Progenitor cell of endocrine pancreas (in vitro differentiated cells): ENCODE measurements around the gene ZNF185. TPM values are rescaled to one million over a fixed set of nuclear protein-coding genes. Genes with fewer than 3 reads are reported as not detected.
"Not testable (repeated sequence)": the region's sequence is repeated elsewhere in the genome, so short reads cannot be mapped to it uniquely, and the experiment has no call there.

ENCODE experiments used
- DNase-seq: peaks from one replicate; pipeline ENCODE4 v3.0.0; 2021; ENCODE audit warnings: low spot score; ENCODE audit not compliant: unreplicated experiment
- H3K27ac Mint-ChIP-seq: 2 replicates; pipeline ENCODE4 v1.8.0; 2021; ENCODE audit warnings: mild to moderate bottlenecking, moderate library complexity, mixed read lengths
- H3K27me3 Mint-ChIP-seq: 2 replicates; pipeline ENCODE4 v1.8.0; 2021; ENCODE audit warnings: mixed read lengths
- H3K36me3 Mint-ChIP-seq: 2 replicates; pipeline ENCODE4 v1.8.0; 2022; ENCODE audit warnings: mixed read lengths; ENCODE audit not compliant: insufficient read depth
- H3K4me1 Mint-ChIP-seq: 2 replicates; pipeline ENCODE4 v1.8.0; 2021; ENCODE audit warnings: low read depth, mixed read lengths
- H3K4me3 Mint-ChIP-seq: 2 replicates; pipeline ENCODE4 v1.8.0; 2021; ENCODE audit warnings: low read depth, mild to moderate bottlenecking, moderate library complexity, mixed read lengths
- H3K9me3 Mint-ChIP-seq: 2 replicates; pipeline ENCODE4 v1.8.0; 2021; ENCODE audit warnings: low read depth, mixed read lengths
- total RNA-seq: library from RNA; stranded (reverse); gene quantifications from 2 replicates; pipeline ENCODE4 v1.2.1, GENCODE V29; 2021
- TF ChIP-seq, protein P1 (sequence below): fragments of 200-600 bp; sonication (generic); IDR thresholded peaks from one replicate; pipeline ENCODE4 v1.5.0; 2021; ENCODE audit warnings: antibody characterized with exemption, mild to moderate bottlenecking; ENCODE audit not compliant: unreplicated experiment

The ZNF185 gene
- total RNA-seq, 1 donor from 2014 or later, result 10.1 TPM

GRCh38 chrX:152905081-152905420 lies 7.2 kb downstream of the ZNF185 start:
- H3K4me3 Mint-ChIP-seq, result no peak overlapping the region

DNA sequence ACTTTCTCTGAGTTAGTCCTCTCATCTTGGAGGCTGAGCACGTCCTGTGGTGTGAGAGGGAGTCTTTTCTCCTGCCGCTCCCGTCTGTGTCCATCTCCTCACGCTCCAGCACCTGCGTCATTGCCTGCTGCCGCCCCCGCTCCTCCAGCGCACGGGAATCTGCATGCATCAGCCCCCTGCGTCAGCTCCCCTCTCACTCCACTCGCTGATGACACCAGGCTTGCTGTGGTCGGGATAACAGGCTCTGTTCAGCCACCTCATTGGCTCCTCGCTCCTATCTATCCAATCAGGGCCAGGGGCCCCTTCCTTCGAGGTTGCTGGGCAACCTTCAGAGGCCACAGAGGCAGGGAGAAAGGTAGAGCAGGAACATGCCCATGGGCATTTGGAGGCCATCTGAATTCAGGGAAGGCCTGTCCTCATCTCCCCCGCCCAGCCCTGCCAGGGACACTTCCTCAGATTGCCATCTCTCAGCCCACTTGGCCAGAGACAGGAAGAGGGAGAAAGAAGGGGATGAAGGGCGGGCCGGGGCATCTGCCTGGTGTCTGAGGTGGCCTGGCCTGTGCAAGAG lies 9.3 kb downstream of the ZNF185 start:
- H3K4me1 Mint-ChIP-seq, result peaks cover 8% of the 10 kb centered on the region
- H3K27ac Mint-ChIP-seq, result no peak overlapping the region
- peak overlapping the region; percentile 70 for H3K4me3 Mint-ChIP-seq
- TF ChIP-seq, protein P1, sequence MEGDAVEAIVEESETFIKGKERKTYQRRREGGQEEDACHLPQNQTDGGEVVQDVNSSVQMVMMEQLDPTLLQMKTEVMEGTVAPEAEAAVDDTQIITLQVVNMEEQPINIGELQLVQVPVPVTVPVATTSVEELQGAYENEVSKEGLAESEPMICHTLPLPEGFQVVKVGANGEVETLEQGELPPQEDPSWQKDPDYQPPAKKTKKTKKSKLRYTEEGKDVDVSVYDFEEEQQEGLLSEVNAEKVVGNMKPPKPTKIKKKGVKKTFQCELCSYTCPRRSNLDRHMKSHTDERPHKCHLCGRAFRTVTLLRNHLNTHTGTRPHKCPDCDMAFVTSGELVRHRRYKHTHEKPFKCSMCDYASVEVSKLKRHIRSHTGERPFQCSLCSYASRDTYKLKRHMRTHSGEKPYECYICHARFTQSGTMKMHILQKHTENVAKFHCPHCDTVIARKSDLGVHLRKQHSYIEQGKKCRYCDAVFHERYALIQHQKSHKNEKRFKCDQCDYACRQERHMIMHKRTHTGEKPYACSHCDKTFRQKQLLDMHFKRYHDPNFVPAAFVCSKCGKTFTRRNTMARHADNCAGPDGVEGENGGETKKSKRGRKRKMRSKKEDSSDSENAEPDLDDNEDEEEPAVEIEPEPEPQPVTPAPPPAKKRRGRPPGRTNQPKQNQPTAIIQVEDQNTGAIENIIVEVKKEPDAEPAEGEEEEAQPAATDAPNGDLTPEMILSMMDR, result no peak
- H3K36me3 Mint-ChIP-seq, result no peaks in the 10 kb centered on the region
- H3K9me3 Mint-ChIP-seq, result no peaks in the 10 kb centered on the region
- peaks cover 3% of the 10 kb centered on the region for H3K27me3 Mint-ChIP-seq
- no peak for DNase-seq

More at GRCh38 chrX:152905081-152905420, 7.2 kb downstream of the ZNF185 start:
- Mint-ChIP-seq H3K9me3 (peaks cover 3% of the 10 kb centered on the region), H3K4me1 (peaks cover 8% of the 10 kb centered on the region), H3K36me3 (no peaks in the 10 kb centered on the region), H3K27me3 (peaks cover 9% of the 10 kb centered on the region), H3K27ac (no peak overlapping the region)
- DNase-seq, result no peak
- TF ChIP-seq, protein P1, result no peak

DNA sequence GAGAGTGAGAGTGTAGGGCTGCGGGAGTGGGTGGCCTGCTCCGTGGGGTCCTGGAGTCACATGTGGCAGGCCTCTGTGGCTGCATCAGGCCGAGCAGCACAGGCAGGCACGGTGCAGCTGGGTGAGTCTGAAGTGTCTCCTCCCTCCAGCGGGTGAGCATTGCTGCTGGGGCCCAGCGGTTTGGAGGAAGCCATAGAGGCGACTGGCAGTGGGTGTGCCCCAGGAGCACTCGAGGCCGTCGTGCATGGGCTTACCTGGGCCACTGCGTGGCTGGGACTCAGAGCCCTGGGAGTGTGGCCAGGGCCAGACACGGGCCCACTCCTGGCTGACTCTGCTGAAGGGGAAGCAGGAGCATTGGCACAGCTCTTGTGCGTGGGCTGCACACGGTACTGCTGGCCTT lies 10.6 kb downstream of the ZNF185 start:
- Mint-ChIP-seq H3K9me3 (no peaks in the 10 kb centered on the region), H3K36me3 (no peaks in the 10 kb centered on the region), H3K27ac (no peak overlapping the region), H3K27me3 (peaks cover 3% of the 10 kb centered on the region), H3K4me3 (no peak overlapping the region), H3K4me1 (peaks cover 8% of the 10 kb centered on the region)
- no peak for DNase-seq
- TF ChIP-seq, protein P1, result no peak

- H3K9me3 Mint-ChIP-seq, H3K4me1 Mint-ChIP-seq, H3K36me3 Mint-ChIP-seq, H3K4me3 Mint-ChIP-seq, H3K27ac Mint-ChIP-seq, H3K27me3 Mint-ChIP-seq, DNase-seq: not testable (repeated sequence)
These were observed 12.2 kb downstream of the ZNF185 start for GRCh38 chrX:152910018-152910417.

DNA sequence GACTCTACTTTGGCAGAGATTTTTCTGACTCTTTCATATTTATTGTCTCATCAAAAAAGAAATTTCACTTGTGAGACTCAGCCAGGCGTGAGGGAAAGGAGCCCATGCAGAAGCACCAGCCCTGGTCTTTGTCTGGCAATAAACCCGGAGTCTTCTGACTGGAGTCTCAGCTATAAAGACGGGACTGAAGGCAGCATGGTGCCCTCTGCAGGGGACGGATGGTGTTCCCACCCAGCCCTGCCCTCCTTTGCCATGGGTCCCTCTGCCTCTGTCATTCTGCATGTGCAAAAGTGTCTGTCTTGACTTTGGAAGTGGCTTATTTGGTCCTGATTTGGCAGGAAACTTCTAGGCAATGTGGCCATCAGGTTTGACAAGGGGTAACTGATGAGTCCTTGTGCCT lies 14.2 kb downstream of the ZNF185 start:
- no peak overlapping the region for H3K4me3 Mint-ChIP-seq
- TF ChIP-seq, protein P1, result no peak
- no peaks in the 10 kb centered on the region for H3K36me3 Mint-ChIP-seq
- DNase-seq, result no peak
- H3K9me3 Mint-ChIP-seq, result no peaks in the 10 kb centered on the region
- no peak overlapping the region for H3K27ac Mint-ChIP-seq
- H3K4me1 Mint-ChIP-seq, result peaks cover 5% of the 10 kb centered on the region
- H3K27me3 Mint-ChIP-seq, result peaks cover under 1% of the 10 kb centered on the region

DNA sequence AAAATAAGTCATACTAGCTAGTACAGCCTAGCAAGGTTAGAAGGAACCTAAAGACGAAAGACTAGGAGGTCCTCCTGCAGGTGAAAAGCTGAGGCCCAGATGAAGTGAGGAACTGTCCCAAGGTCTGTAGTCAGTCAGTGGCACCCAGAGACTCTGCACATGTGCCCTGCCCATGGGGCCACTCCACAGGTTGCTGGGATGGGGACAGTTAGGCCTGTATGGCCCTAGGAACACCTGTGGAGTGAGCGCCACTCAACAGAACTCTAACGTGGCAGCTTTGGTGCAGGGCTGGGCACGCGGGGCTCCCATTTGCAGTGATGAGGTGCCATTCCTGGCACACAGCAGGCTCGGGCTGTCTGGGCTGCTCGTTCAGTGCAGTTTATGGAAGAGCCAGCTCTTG lies 14.8 kb downstream of the ZNF185 start:
- TF ChIP-seq, protein P1, result no peak
- no peak overlapping the region for H3K27ac Mint-ChIP-seq
- no peaks in the 10 kb centered on the region for H3K9me3 Mint-ChIP-seq
- no peak overlapping the region for H3K4me3 Mint-ChIP-seq
- no peaks in the 10 kb centered on the region for H3K36me3 Mint-ChIP-seq
- H3K27me3 Mint-ChIP-seq, result no peaks in the 10 kb centered on the region
- no peak for DNase-seq
- no peaks in the 10 kb centered on the region for H3K4me1 Mint-ChIP-seq
